SIG-M5 treated with dmso at 0.1 percent for 504 hours (cell line): ENCODE results near the gene TKTL2.

Experiments
- DNase-seq: peaks from one replicate; lab custom pipeline; 2025; ENCODE audit not compliant: unreplicated experiment; lab: John Stamatoyannopoulos, UW

The TKTL2 gene

DNA sequence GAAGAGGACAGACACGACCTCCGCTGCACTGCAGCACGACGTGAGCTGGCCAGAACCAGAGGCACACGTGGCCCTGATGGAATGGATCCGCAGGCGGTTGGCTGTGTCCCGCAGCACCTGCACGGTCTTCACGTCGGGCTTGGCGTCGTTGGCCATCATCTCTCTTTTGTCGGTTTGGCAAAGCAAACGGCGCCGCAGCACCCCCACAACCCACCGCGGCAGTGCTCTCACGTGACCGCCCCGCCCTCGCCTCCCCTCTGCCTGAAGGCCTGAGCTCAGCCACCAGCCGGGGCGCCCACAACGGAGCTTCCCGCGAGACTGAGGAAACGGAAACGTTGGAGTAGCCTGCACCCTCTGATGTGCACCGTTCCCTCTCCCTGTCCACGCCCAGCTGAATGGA lies at the start of gene TKTL2:
TKTL2 (minus strand) TSS at position 179 of the 400 bp plus-strand sequence; CDS start at position 159, 20 bp downstream.
- DNase-seq = no peak

DNA sequence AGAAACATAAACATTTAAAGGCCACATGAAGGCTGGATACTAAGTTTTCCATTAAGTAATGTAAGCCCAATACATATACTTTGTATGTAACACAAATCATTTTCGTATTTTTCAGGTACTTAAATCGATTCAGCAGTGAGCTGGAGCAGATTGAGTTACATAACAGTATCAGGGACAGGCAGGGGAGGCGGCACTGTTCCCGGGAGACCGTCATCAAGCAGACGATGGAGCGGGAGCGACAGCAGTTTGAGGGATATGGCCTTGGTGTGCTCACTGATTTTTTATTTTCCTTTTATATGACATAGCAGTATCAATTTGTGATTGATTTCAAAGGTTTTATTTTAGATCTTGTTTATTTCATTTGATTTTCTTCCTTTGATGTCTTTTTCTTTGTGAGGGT lies 41.6 kb upstream of the TKTL2 start:
- DNase-seq = no peak

DNA sequence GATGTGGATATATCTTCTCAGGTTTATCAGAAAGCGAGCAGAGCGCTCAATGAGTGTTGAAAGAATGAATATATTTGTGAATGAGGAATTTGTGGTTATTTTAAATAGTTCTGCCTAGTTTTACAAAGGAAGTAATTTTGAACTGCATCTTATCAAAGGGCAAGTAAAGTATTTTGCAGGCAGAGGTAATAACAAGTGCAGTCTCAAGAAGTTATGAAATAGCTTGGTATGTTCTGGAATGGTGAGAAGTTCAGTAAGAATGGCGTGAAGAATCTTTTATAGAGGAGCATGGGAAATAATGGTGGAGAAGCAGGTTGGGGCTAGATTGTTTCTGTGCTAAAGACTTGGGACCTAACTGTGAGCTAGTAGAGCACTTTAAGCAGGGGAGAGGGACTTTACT lies 31.8 kb upstream of the TKTL2 start:
- DNase-seq = peak; percentile 37

GRCh38 chr4:163500586-163500985 lies 27.0 kb upstream of the TKTL2 start:
- no peak for DNase-seq

DNA sequence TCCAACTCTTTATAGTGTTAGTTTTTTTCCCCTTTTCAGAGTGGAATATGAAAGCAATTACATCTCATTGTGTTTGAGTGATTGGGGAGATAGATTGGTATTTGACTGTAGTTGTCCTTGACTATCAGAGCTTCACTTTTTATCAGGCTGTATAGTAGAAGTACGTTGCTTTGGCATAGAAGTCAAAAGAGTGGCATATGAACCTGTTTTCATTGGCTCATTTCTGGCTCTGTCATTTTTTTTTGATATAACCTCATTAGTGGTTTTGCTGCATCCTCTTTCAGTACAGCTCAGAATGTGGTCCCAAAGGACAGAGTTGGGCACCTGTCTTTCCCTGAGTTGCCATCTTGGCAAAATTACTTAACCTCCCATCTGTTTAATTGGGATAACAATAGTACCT lies 22.3 kb upstream of the TKTL2 start:
- peak; percentile 26 for DNase-seq

DNA sequence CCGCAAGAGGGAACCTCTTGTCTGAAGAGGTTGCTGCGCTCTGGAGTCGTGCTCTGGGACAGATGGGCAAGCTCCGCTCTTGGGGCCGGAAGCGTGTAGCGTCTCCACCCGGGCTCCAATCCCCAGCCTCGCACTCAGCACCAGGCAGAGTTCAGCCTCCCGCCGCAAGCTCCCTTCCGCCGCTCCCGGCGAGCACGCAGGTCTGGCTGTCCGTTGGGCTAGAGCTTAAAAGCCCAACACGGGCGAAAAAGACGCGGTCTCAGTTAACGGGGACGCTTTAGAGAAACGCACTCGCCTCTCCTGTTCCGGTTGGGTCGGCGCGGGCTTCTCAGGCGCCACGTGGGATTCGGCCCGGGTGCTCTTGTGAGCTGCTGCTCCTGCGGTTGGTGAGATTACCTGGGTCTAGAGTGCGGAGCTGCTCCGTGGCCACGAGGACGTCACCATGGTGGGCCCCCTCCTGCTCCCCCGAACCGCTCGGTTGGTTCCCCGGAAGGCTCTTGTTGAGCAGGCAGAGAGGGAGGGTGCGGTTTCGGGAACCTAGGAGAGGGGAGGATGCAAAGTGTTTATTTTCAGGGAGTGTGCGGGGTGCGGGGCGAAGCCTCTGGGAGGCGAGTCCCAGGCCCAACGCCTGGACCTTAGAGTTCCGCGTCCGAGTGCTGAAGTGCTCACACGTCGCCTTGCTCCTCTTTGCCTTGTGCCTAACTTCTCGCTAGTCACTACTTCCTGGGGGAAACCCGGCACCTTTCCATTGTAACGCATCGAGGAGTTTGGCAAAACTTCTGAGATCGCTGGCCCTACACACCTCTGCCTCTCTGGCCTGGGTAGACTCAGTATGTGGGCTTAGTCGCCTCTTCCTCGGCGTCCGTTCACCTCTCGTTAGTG lies 21.0 kb upstream of the TKTL2 start, which contains the start of gene TMA16:
TMA16 (plus strand) TSS at position 331 of the 882 bp plus-strand sequence; CDS start at position 443, 112 bp downstream.
- DNase-seq = peak; percentile 93

DNA sequence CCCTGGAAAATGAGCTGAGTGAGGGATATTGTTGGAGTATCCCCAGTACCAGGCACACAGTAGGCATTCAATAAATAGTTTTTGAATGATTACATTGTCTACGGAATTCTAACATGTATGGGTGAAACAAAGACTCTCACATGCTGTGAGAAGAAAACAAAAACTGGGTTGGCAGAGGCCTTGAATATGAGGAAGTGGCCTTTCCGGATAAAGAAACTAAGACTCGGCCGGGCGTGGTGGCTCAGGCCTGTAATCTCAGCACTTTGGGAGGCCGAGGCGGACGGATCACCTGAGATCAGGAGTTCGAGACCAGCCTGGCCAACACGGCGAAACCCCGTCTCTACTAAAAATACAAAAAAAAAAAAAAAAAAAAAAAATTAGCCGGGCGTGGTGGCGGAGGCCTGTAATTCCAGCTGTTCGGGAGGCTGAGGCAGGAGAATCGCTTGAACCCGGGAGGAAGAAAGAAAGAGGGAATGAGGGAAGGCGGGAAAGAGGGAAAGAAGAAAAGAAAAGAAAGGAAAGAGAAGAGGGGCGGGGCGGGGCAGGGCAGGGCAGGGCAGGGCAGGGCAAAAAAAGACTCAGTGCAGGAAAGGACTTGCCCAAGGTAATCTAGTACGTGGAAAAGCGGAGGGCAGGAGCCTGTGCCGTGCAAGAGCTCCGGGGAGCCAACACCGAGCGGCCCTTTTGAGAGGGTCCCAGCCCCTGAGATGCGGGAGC lies 20.2 kb upstream of the TKTL2 start:
- peak; percentile 68 for DNase-seq

GRCh38 chr4:163492951-163493504 lies 19.5 kb upstream of the TKTL2 start:
- DNase-seq = peak; percentile 8

DNA sequence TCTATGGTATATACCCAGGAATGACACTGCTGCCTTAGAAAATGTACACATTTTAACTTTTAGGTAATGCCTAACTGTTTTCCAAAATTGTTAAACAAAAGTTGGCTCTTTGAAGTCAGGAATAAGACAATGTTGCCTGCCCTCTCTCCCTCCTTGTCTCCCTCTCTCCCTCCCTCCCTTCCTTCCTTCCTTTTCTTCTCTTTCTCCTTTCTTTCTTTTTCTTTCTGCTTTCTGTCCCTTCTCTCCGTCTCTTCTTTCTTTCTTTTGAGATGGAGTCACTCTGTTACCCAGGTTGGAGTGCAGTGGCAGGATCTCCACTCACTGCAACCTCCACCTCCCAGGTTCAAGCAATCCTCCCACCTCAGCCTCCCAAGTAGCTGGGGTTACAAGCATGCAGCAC lies 16.4 kb upstream of the TKTL2 start:
- no peak for DNase-seq

- DNase-seq = no peak
Observed at GRCh38 chr4:163486321-163486720, 12.8 kb upstream of the TKTL2 start.

GRCh38 chr4:163485589-163485988 lies 12.0 kb upstream of the TKTL2 start:
- DNase-seq = no peak

- peak; percentile 39 for DNase-seq
Observed at GRCh38 chr4:163484906-163485305, 11.4 kb upstream of the TKTL2 start.

DNA sequence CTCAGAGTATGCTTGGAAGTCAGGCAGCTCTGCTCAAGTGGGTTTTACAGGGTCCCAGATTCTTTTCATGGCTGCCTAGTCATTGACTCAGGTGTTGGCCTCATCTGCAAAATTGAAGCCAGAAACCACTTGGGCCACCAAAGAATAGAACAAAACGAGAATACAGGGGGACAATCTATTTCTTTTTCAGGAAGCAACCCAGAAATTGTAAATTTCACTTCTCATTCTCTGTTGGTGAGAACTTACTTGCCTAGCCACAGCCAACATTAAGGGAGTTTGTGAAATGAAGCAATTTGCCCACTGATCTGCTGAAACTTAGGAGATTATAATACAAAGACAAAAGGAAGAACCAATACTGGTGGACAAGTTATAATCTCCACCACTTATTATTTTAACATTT lies 8.6 kb upstream of the TKTL2 start:
- peak; percentile 76 for DNase-seq

GRCh38 chr4:163476761-163477438 lies 3.3 kb upstream of the TKTL2 start:
- DNase-seq = no peak

GRCh38 chr4:163474027-163474426 lies 473 bp upstream of the TKTL2 start:
- DNase-seq = no peak

GRCh38 chr4:163473130-163473529 lies 424 bp downstream of the TKTL2 start:
- no peak for DNase-seq

GRCh38 chr4:163470391-163470790 lies 3.2 kb downstream of the TKTL2 start:
- no peak for DNase-seq

GRCh38 chr4:163467082-163467770 lies 6.3 kb downstream of the TKTL2 start:
- no peak for DNase-seq

DNA sequence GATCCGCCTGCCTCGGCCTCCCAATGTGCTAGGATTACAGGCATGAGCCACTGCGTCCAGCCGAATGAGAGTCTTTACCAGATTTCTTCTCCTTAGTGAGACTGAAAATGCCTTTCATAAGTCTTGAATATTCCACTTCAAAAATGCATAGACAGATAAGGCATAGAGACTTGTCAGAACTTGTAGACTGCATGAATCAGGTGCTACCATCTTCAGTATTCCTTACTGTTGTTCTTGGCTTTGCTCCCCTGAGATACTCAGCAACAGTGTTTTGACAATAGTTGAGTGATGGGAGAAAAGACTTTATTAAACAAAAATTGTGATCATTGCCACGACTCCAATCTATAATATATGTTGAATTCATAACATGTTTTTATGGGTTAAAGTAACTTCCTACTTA lies 11.0 kb downstream of the TKTL2 start:
- no peak for DNase-seq

DNA sequence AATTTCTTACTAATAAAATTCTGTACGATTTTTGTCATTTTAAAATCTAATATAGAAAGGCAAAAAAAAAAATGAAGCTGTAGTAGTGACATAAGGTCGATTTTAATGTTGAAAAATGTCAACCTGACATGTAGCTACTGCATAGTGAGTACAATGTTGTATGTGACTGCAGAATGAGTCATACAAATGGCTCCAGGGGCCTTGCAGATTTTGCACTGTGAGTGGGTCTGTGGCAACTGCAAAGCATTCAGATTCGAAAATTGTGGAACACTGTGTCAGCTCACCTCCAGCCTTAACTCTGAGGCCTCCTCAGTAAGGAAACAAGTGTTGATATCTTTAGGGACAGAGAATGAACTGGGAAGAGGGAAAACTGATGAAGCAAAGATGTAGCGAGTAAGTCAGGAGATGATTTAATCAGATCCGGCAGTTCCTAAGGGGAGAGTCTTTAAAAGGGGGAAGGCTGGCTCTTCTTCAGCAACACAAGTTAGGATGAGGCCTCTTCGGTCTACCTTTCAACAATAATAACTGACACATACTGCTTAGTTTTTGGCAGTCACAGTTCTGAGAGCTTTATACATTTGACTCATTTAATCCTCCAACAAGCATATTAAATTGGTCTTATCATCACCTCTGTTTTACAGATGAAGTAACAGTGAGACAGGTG lies 24.9 kb downstream of the TKTL2 start:
- no peak for DNase-seq
